ENCODE data around the gene C1QTNF12.
"Not testable (repeated sequence)": the region's sequence is repeated elsewhere in the genome, so short reads cannot be mapped to it uniquely, and the experiment has no call there.

C1QTNF12 gene

DNA sequence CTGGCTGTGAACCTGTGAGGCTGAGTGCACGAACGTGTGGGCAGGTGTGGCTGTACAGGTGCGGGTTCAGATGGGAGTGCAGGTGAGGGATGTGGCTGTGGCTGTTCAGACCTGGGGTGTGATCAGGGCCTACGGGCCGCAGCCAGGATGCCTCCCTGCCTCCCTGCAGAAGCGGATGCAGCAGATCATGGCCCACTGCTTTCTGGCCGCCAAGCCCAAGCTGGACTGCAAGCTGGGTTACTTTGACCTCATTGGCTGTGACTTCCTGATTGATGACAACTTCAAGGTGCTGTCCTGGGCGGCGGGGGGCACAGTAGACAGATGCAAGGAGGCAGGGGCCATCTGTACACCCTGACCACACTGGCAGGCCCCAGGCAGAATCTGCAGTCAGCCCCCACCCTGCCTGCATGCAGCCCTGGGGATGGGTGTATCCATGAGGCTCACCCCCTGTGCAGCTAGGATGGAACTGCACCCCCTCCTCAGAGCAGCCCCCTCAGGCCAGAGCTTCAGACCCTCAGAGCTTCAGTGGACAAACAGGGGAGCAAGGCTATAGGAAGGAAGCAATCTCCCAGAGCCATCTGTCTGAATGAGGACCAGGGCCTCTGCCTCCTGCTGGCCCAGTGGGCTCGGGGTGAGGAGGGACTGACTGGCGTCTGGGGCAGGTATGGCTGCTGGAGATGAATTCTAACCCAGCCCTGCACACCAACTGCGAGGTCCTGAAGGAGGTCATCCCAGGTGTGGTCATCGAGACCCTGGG lies 49.9 kb downstream of the C1QTNF12 start:
- Histone ChIP-seq H3K4me3 (ENCODE audit: low read depth, low read length) (no peak overlapping the region), H3K9me3 (no peaks in the 10 kb centered on the region), H3K4me1 (no peaks in the 10 kb centered on the region), H3K36me3 (no peaks in the 10 kb centered on the region), H3K27me3 (peaks cover 28% of the 10 kb centered on the region)
- TF ChIP-seq, protein P1, sequence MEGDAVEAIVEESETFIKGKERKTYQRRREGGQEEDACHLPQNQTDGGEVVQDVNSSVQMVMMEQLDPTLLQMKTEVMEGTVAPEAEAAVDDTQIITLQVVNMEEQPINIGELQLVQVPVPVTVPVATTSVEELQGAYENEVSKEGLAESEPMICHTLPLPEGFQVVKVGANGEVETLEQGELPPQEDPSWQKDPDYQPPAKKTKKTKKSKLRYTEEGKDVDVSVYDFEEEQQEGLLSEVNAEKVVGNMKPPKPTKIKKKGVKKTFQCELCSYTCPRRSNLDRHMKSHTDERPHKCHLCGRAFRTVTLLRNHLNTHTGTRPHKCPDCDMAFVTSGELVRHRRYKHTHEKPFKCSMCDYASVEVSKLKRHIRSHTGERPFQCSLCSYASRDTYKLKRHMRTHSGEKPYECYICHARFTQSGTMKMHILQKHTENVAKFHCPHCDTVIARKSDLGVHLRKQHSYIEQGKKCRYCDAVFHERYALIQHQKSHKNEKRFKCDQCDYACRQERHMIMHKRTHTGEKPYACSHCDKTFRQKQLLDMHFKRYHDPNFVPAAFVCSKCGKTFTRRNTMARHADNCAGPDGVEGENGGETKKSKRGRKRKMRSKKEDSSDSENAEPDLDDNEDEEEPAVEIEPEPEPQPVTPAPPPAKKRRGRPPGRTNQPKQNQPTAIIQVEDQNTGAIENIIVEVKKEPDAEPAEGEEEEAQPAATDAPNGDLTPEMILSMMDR (IDR thresholded peaks at IDR 0.05; ENCODE audit: low read depth, low read length): no peak
- DNase-seq: peak; percentile 7

GRCh38 chr1:1195726-1196125 lies 50.8 kb downstream of the C1QTNF12 start:
- not testable (repeated sequence) for H3K36me3 ChIP-seq; H3K9me3 ChIP-seq; DNase-seq; H3K4me1 ChIP-seq; H3K4me3 ChIP-seq (ENCODE audit: low read depth, low read length)
- H3K27me3 ChIP-seq: peaks cover 19% of the 10 kb centered on the region

DNA sequence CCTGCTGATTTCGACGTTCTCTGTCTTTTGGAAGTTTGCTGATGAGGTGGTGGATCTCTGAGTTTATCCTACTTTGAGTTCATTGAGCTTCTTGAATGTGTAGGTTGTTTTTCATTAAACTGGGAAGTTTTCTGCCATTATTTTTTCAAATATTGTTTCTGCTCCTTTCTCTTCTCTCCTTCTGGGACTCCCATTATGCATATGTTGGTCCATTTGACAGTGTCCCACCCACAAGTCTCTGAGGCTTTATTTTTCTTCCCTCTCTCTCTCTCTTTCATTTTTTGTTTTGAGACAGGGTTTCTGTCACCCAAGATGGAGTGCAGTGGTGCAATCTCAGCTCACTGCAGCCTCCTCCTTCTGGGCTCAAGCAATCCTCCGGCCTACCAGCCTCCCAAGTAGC lies 51.8 kb downstream of the C1QTNF12 start:
- Histone ChIP-seq H3K4me3 (ENCODE audit: low read depth, low read length) (no peak overlapping the region), H3K36me3 (no peaks in the 10 kb centered on the region), H3K4me1 (no peaks in the 10 kb centered on the region), H3K27me3 (peaks cover 9% of the 10 kb centered on the region), H3K9me3 (no peaks in the 10 kb centered on the region)
- DNase-seq: no peak
- TF ChIP-seq, protein P1 (IDR thresholded peaks at IDR 0.05; ENCODE audit: low read depth, low read length): no peak

Measured in BE2C (cell line).